ENCODE data around the gene DBT.
"Not testable (repeated sequence)": the region's sequence is repeated elsewhere in the genome, so short reads cannot be mapped to it uniquely, and the experiment has no call there.

The DBT gene

DNA sequence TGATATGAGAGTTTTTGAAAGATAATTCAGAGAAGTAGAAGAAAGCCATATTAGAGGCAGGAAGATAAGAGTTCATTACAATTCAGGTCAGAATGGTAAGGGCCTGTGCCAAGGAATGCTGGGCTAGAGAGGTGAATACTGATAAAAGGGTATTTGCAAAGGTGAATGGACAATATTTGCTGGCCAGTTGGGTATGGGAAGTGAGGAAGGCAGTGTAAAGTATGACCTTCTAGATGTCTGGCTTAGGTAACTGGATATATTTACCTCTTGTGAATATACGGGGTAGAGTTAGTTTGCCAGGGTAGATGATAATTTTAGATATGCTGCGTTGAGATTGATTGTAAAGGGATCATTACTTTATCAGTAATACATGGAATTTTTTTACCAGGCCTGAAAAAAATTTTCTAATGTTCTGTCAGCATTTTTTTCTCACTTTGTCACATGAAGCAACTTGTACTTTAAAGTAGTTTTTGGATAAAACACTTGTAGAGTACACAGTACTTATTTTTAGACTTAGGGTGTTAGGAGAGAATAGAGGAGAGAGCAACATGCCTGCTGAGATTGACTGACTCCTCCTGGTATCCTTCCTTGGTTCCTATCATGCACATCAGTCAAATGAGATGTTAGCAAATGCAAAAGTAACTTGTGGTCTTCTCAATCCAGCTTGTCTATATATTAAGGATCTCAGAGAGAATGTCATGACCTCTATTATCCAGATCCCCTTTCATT lies 30.5 kb upstream of the DBT start:
- H3K4me3 ChIP-seq, result no peak overlapping the region
- TF ChIP-seq EZH2 (IDR thresholded peaks at IDR 0.05), result no peak
- H3K9ac ChIP-seq (ENCODE audit: insufficient read length), result no peak overlapping the region
- peaks cover 84% of the 10 kb centered on the region for H3K36me3 ChIP-seq (ENCODE audit: insufficient read depth, low read length)
- H3K27ac ChIP-seq, result no peak overlapping the region
- no peaks in the 10 kb centered on the region for H3K9me3 ChIP-seq (ENCODE audit: low read depth, low read length)
- DNase-seq (ENCODE audit: low read depth, low spot score), result no peak

DNA sequence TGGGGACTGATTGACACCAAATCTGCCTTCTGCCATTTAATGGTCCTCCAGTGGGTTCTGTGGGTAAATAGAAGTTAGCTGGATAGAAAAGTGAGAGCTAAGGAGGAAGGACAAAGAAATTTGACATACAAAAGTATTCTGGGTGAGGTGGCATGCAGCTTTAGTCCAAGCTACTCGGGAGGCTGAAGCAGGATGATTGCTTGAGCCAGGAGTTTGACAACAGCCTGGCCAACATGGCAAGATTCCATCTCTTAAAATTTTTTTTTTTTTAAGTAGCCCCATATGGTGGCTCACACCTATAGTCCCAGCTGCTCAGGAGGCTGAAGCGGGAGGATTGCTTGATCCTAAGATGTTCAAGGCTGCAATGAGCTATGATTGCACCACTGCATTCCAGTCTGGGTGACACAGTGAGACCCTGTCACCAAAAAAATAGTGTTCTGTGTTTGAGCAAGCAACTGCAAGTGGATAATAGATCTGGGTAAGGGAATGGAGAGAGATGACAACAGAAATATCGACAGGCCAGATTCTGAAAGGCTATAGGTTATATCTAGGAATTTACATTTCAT lies 29.8 kb upstream of the DBT start:
- TF ChIP-seq EZH2 (IDR thresholded peaks at IDR 0.05) (no peak), FOXP2 (optimal IDR thresholded peaks at IDR 0.05; ENCODE audit: control extremely low read depth, extremely low read length, insufficient read depth) (no peak), POLR2AphosphoS5 (IDR thresholded peaks at IDR 0.05; ENCODE audit: borderline replicate concordance, low read depth, low read length) (no peak)

DNA sequence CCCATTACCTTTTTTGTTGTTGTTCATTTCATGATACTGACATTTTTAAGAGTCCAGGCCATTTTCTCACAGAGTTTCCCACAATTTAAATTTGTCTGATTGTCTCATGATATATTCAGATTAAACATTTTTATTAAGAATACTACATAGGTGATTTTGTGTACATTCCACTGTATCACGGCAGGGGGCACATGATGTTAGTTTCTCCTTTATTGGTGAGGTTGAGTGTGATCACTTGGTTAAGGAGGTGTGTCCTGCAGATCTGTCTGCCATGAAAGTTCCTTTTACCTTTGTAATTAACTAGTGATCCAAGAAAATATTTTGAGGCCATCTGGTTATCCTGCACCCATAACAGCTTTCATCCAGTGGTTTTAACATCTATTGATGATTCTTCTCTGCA lies 28.2 kb upstream of the DBT start:
- H3K36me3 ChIP-seq (ENCODE audit: insufficient read depth, low read length), result peaks cover 95% of the 10 kb centered on the region
- no peak for DNase-seq (ENCODE audit: low read depth, low spot score)

More for the DNA sequence above, 29.8 kb upstream of the DBT start:
- no peaks in the 10 kb centered on the region for H3K9me3 ChIP-seq (ENCODE audit: low read depth, low read length)
- H3K27ac ChIP-seq, result no peak overlapping the region
- H3K36me3 ChIP-seq (ENCODE audit: insufficient read depth, low read length), result peaks cover 84% of the 10 kb centered on the region
- H3K9ac ChIP-seq (ENCODE audit: insufficient read length), result no peak overlapping the region
- no peak for DNase-seq (ENCODE audit: low read depth, low spot score)
- H3K4me3 ChIP-seq, result no peak overlapping the region

DNA sequence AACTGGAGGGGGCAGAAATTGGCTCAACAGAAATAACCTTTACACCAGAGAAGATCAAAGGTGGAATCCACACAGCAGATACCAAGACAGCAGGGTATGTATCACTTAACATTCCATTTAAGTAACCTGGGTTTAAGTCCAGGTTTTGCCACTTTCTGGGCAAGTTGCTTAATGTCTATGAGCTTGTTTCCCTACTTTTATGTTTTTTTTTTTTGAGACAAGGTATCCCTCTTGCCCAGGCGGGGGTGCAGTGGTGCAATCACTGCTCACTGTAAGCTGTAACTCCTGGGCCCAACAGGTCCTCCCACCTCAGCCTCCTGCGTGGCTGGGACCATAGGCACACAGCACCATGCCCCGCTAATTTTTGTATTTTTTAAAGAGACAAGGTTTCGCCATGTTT lies 18.6 kb upstream of the DBT start:
- TF ChIP-seq FOXP2 (optimal IDR thresholded peaks at IDR 0.05; ENCODE audit: control extremely low read depth, extremely low read length, insufficient read depth) (no peak), POLR2AphosphoS5 (IDR thresholded peaks at IDR 0.05; ENCODE audit: borderline replicate concordance, low read depth, low read length) (no peak), EZH2 (IDR thresholded peaks at IDR 0.05) (no peak)
- H3K27ac ChIP-seq, result no peak overlapping the region
- H3K9me3 ChIP-seq (ENCODE audit: low read depth, low read length), result peaks cover 4% of the 10 kb centered on the region; the same call in 1 of the 2 replicates
- H3K36me3 ChIP-seq (ENCODE audit: insufficient read depth, low read length), result peaks cover 56% of the 10 kb centered on the region
- no peak overlapping the region for H3K4me3 ChIP-seq
- no peak overlapping the region for H3K9ac ChIP-seq (ENCODE audit: insufficient read length)
- DNase-seq (ENCODE audit: low read depth, low spot score), result no peak

More for the DNA sequence above, 28.2 kb upstream of the DBT start:
- no peak overlapping the region for H3K9ac ChIP-seq (ENCODE audit: insufficient read length)
- H3K9me3 ChIP-seq (ENCODE audit: low read depth, low read length), result no peaks in the 10 kb centered on the region
- H3K27ac ChIP-seq, result no peak overlapping the region
- no peak for TF ChIP-seq POLR2AphosphoS5 (IDR thresholded peaks at IDR 0.05; ENCODE audit: borderline replicate concordance, low read depth, low read length)
- TF ChIP-seq EZH2 (IDR thresholded peaks at IDR 0.05), result no peak
- no peak for TF ChIP-seq FOXP2 (optimal IDR thresholded peaks at IDR 0.05; ENCODE audit: control extremely low read depth, extremely low read length, insufficient read depth)
- H3K4me3 ChIP-seq, result no peak overlapping the region

DNA sequence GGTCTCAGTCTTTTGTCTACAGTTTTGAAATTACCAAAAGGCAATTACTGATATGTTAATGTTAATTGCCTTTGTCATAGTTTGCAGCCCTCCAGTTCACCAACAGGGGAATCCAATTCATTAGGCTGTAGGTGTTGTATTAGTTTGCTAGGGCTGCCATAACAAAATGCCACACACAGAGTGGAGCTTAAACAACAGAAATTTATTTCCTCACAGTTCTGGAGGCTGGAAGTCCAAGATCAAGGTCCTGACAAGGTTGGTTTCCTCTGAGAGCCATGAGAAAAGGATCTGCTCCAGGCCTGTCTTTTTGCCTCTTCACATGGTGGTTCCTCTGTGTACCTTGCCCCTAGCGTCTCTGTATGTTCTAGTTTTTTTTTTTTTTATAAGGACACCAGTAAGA lies 17.6 kb upstream of the DBT start:
- H3K9ac ChIP-seq (ENCODE audit: insufficient read length), result peak overlapping the region; percentile 96
- peaks cover 52% of the 10 kb centered on the region for H3K36me3 ChIP-seq (ENCODE audit: insufficient read depth, low read length)
- DNase-seq (ENCODE audit: low read depth, low spot score), result no peak
- peaks cover 7% of the 10 kb centered on the region; the same call in 1 of the 2 replicates for H3K9me3 ChIP-seq (ENCODE audit: low read depth, low read length)
- no peak for TF ChIP-seq POLR2AphosphoS5 (IDR thresholded peaks at IDR 0.05; ENCODE audit: borderline replicate concordance, low read depth, low read length)
- peak overlapping the region; percentile 85 for H3K4me3 ChIP-seq
- no peak overlapping the region for H3K27ac ChIP-seq

DNA sequence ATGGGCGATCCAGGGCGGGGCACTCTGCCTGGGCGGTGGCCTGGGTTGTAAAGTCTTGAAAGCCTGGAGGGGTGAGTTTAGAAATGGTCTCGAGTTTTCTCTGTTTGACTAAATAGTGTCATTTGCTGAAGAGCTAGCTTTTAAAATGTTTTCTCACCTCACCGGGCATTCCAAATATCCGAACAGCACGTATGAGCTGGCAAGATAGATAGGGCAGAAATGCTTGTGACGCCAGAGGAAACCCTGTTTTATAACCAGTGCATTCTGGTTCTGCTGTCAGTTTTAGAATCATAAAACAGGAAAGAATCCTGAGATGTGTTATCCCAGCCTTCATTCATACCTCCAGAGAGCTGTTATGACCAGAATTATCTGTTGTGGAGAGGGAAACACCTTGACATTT lies 17.1 kb upstream of the DBT start:
- Histone ChIP-seq H3K27ac (peak overlapping the region; percentile 72; the same call in 1 of the 2 replicates), H3K9ac (ENCODE audit: insufficient read length) (peak overlapping the region; percentile 96), H3K9me3 (ENCODE audit: low read depth, low read length) (peaks cover 7% of the 10 kb centered on the region; the same call in 1 of the 2 replicates), H3K4me3 (peak overlapping the region; percentile 85), H3K36me3 (ENCODE audit: insufficient read depth, low read length) (peaks cover 47% of the 10 kb centered on the region)
- DNase-seq (ENCODE audit: low read depth, low spot score), result no peak
- TF ChIP-seq FOXP2 (optimal IDR thresholded peaks at IDR 0.05; ENCODE audit: control extremely low read depth, extremely low read length, insufficient read depth), result no peak
- no peak for TF ChIP-seq POLR2AphosphoS5 (IDR thresholded peaks at IDR 0.05; ENCODE audit: borderline replicate concordance, low read depth, low read length)
- TF ChIP-seq EZH2 (IDR thresholded peaks at IDR 0.05), result no peak

DNA sequence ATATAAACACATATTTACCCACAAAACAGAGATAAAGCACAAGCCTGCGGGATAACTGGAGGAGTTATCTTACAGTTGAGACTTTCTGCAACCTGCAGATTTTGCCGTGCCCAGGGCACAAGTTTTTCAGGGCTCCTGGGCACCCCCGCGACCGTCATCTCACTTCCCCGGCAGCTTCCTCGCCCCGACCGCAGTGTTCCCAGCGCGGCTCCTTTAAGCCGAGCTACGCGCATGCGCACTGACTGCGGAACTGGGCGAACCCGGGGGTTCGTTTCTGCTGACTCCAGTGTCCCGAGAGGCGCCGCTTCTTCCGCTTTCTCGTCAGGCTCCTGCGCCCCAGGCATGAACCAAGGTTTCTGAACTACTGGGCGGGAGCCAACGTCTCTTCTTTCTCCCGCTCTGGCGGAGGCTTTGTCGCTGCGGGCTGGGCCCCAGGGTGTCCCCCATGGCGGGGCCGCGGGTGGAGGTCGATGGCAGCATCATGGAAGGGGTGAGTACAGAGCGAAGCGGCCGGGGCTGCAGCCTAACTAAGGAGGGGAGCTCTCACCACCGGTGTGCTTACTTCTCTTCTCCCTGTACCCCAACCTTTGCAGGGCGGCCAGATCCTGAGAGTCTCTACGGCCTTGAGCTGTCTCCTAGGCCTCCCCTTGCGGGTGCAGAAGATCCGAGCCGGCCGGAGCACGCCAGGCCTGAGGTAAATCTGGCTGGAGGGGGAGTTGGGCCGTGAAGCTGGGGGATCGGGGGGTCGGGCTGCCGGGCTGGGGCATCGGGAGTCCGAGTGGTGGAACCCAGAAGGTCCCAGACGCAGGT lies 16.5 kb upstream of the DBT start, which contains the start of gene RTCA:
Gene RTCA, plus strand, starts transcription at position 286 of the 810 bp plus-strand sequence. Its CDS starts 160 bp downstream, at position 446.
- Histone ChIP-seq H3K27ac (peak within 1 kb of the TSS; percentile 72), H3K9ac (ENCODE audit: insufficient read length) (peak within 1 kb of the TSS; percentile 96), H3K36me3 (ENCODE audit: insufficient read depth, low read length) (peaks cover 41% of the 10 kb centered on the region), H3K9me3 (ENCODE audit: low read depth, low read length) (peaks cover 7% of the 10 kb centered on the region; the same call in 1 of the 2 replicates), H3K4me3 (peak within 1 kb of the TSS; percentile 85)
- DNase-seq (ENCODE audit: low read depth, low spot score), result peak; percentile 90
- TF ChIP-seq EZH2 (IDR thresholded peaks at IDR 0.05) (no peak), POLR2AphosphoS5 (IDR thresholded peaks at IDR 0.05; ENCODE audit: borderline replicate concordance, low read depth, low read length) (peak; percentile 96), FOXP2 (optimal IDR thresholded peaks at IDR 0.05; ENCODE audit: control extremely low read depth, extremely low read length, insufficient read depth) (no peak)

DNA sequence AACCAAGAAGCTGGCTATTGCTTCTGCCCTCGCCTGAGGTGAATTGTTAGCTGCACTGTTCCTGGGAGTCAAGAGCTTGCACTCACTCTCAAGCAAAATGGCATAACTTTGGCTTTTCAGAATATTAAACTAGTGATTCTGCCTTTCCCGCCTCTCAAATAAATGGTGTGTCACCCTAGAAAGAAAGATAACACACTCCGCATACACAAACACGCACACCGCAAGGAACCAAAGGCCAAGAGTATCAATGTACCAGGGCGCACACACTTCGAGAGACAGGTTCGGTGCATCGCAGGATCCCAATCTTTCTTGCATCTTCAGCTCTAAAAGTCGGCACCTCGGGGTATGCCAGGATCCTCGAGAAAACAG lies 15.9 kb upstream of the DBT start:
- Histone ChIP-seq H3K36me3 (ENCODE audit: insufficient read depth, low read length) (peaks cover 35% of the 10 kb centered on the region), H3K9me3 (ENCODE audit: low read depth, low read length) (peaks cover 7% of the 10 kb centered on the region; the same call in 1 of the 2 replicates), H3K27ac (peak overlapping the region; percentile 29), H3K4me3 (peak overlapping the region; percentile 85), H3K9ac (ENCODE audit: insufficient read length) (peak overlapping the region; percentile 96)
- TF ChIP-seq POLR2AphosphoS5 (IDR thresholded peaks at IDR 0.05; ENCODE audit: borderline replicate concordance, low read depth, low read length), result no peak
- no peak for TF ChIP-seq FOXP2 (optimal IDR thresholded peaks at IDR 0.05; ENCODE audit: control extremely low read depth, extremely low read length, insufficient read depth)
- TF ChIP-seq EZH2 (IDR thresholded peaks at IDR 0.05), result no peak
- peak; percentile 39 for DNase-seq (ENCODE audit: low read depth, low spot score)

DNA sequence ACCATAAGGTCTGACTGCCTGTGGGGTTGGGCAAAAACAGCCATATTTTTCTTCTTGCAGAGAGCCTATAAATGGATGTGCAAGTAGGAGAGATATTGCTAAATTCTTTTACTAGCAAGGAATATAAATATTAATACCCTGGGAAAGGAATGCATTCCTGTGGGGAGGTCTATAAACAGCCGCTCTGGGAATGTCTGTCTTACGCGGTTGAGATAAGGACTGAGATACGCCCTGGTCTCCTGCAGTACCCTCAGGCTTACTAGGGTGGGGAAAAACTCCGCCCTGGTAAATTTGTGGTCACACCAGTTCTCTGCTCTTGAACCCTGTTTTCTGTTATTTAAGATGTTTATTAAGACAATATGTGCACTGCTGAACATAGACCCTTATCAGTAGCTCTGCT lies 14.4 kb upstream of the DBT start:
- not testable (repeated sequence) for H3K9me3 ChIP-seq (ENCODE audit: low read depth, low read length); H3K27ac ChIP-seq; H3K9ac ChIP-seq (ENCODE audit: insufficient read length); H3K4me3 ChIP-seq; DNase-seq (ENCODE audit: low read depth, low spot score)
- H3K36me3 ChIP-seq (ENCODE audit: insufficient read depth, low read length), result peaks cover 27% of the 10 kb centered on the region
